Measurements from ENCODE around the gene BBS12. TPM values are rescaled to one million over a fixed set of nuclear protein-coding genes. Genes with fewer than 3 reads are reported as not detected.

BBS12 gene
- polyA plus RNA-seq (2012; ENCODE audit: low read depth, missing spikeins), result 0.37 TPM

GRCh38 chr4:122732329-122733026 lies at the start of gene BBS12:
BBS12 (plus strand) TSS chr4:122732704; CDS start chr4:122741893, 9,189 bp downstream.
- peak; percentile 81 for DNase-seq (ENCODE audit: insufficient read length, low spot score)
- FAIRE-seq, result peak; percentile 92
- TF ChIP-seq POLR2A (IDR thresholded peaks at IDR 0.05; ENCODE audit: low read depth, low read length), result no peak
- no peak for TF ChIP-seq PAX5 (IDR thresholded peaks at IDR 0.05; ENCODE audit: insufficient read depth, low read length, severe bottlenecking)
- no peak for TF ChIP-seq TAF1 (IDR thresholded peaks at IDR 0.05; ENCODE audit: low read depth, low read length)
- TF ChIP-seq SPI1 (IDR thresholded peaks at IDR 0.05; ENCODE audit: low read depth, low read length), result 0 out of 2 replicates have a peak, but pooled peaks have one; percentile 10
- no peak for TF ChIP-seq POLR2AphosphoS5 (IDR thresholded peaks at IDR 0.05; ENCODE audit: low read depth, low read length)
- no peak for TF ChIP-seq POU2F2 (IDR thresholded peaks at IDR 0.05; ENCODE audit: low read depth, low read length)

- DNase-seq (ENCODE audit: insufficient read length, low spot score) (no peak), FAIRE-seq (no peak)
- no peak for TF ChIP-seq POLR2AphosphoS5 (IDR thresholded peaks at IDR 0.05; ENCODE audit: low read depth, low read length)
- TF ChIP-seq POLR2A (IDR thresholded peaks at IDR 0.05; ENCODE audit: low read depth, low read length), result no peak
- TF ChIP-seq PAX5 (IDR thresholded peaks at IDR 0.05; ENCODE audit: insufficient read depth, low read length, severe bottlenecking), result no peak
- no peak for TF ChIP-seq TAF1 (IDR thresholded peaks at IDR 0.05; ENCODE audit: low read depth, low read length)
- TF ChIP-seq POU2F2 (IDR thresholded peaks at IDR 0.05; ENCODE audit: low read depth, low read length), result no peak
- no peak for TF ChIP-seq SPI1 (IDR thresholded peaks at IDR 0.05; ENCODE audit: low read depth, low read length)
These were observed 45.8 kb upstream of the BBS12 start for GRCh38 chr4:122686691-122687090.

- DNase-seq (ENCODE audit: insufficient read length, low spot score) (no peak), FAIRE-seq (peak; percentile 74)
- TF ChIP-seq POLR2A (IDR thresholded peaks at IDR 0.05; ENCODE audit: low read depth, low read length), result no peak
- no peak for TF ChIP-seq POU2F2 (IDR thresholded peaks at IDR 0.05; ENCODE audit: low read depth, low read length)
- no peak for TF ChIP-seq POLR2AphosphoS5 (IDR thresholded peaks at IDR 0.05; ENCODE audit: low read depth, low read length)
- no peak for TF ChIP-seq TAF1 (IDR thresholded peaks at IDR 0.05; ENCODE audit: low read depth, low read length)
- peak; percentile 85 for TF ChIP-seq SPI1 (IDR thresholded peaks at IDR 0.05; ENCODE audit: low read depth, low read length)
- TF ChIP-seq PAX5 (IDR thresholded peaks at IDR 0.05; ENCODE audit: insufficient read depth, low read length, severe bottlenecking), result no peak
These were observed 44.9 kb upstream of the BBS12 start for GRCh38 chr4:122687531-122688061.

- FAIRE-seq (peak; percentile 74), DNase-seq (ENCODE audit: insufficient read length, low spot score) (no peak)
- TF ChIP-seq TAF1 (IDR thresholded peaks at IDR 0.05; ENCODE audit: low read depth, low read length), result no peak
- TF ChIP-seq POLR2AphosphoS5 (IDR thresholded peaks at IDR 0.05; ENCODE audit: low read depth, low read length), result no peak
- no peak for TF ChIP-seq PAX5 (IDR thresholded peaks at IDR 0.05; ENCODE audit: insufficient read depth, low read length, severe bottlenecking)
- no peak for TF ChIP-seq POLR2A (IDR thresholded peaks at IDR 0.05; ENCODE audit: low read depth, low read length)
- no peak for TF ChIP-seq POU2F2 (IDR thresholded peaks at IDR 0.05; ENCODE audit: low read depth, low read length)
- no peak for TF ChIP-seq SPI1 (IDR thresholded peaks at IDR 0.05; ENCODE audit: low read depth, low read length)
These were observed 43.9 kb upstream of the BBS12 start for GRCh38 chr4:122688529-122689140.

GRCh38 chr4:122689972-122690371 lies 42.5 kb upstream of the BBS12 start:
- no peak for DNase-seq (ENCODE audit: insufficient read length, low spot score)
- FAIRE-seq, result peak; percentile 83
- TF ChIP-seq SPI1 (IDR thresholded peaks at IDR 0.05; ENCODE audit: low read depth, low read length), result peak; percentile 17; the same call in 1 of the 2 replicates
- no peak for TF ChIP-seq POLR2AphosphoS5 (IDR thresholded peaks at IDR 0.05; ENCODE audit: low read depth, low read length)

- FAIRE-seq (no peak), DNase-seq (ENCODE audit: insufficient read length, low spot score) (no peak)
- TF ChIP-seq TAF1 (IDR thresholded peaks at IDR 0.05; ENCODE audit: low read depth, low read length) (no peak), POU2F2 (IDR thresholded peaks at IDR 0.05; ENCODE audit: low read depth, low read length) (no peak), POLR2AphosphoS5 (IDR thresholded peaks at IDR 0.05; ENCODE audit: low read depth, low read length) (no peak), SPI1 (IDR thresholded peaks at IDR 0.05; ENCODE audit: low read depth, low read length) (no peak), PAX5 (IDR thresholded peaks at IDR 0.05; ENCODE audit: insufficient read depth, low read length, severe bottlenecking) (no peak), POLR2A (IDR thresholded peaks at IDR 0.05; ENCODE audit: low read depth, low read length) (no peak)
These were observed 40.5 kb upstream of the BBS12 start for GRCh38 chr4:122691988-122692387.

- TF ChIP-seq PAX5 (IDR thresholded peaks at IDR 0.05; ENCODE audit: insufficient read depth, low read length, severe bottlenecking), result no peak
- TF ChIP-seq SPI1 (IDR thresholded peaks at IDR 0.05; ENCODE audit: low read depth, low read length), result no peak
- no peak for TF ChIP-seq POU2F2 (IDR thresholded peaks at IDR 0.05; ENCODE audit: low read depth, low read length)
- no peak for TF ChIP-seq POLR2AphosphoS5 (IDR thresholded peaks at IDR 0.05; ENCODE audit: low read depth, low read length)
- no peak for TF ChIP-seq TAF1 (IDR thresholded peaks at IDR 0.05; ENCODE audit: low read depth, low read length)
- TF ChIP-seq POLR2A (IDR thresholded peaks at IDR 0.05; ENCODE audit: low read depth, low read length), result no peak
- no peak for DNase-seq (ENCODE audit: insufficient read length, low spot score)
- FAIRE-seq, result no peak
These were observed 39.6 kb upstream of the BBS12 start for GRCh38 chr4:122692641-122693520.

- FAIRE-seq (no peak), DNase-seq (ENCODE audit: insufficient read length, low spot score) (no peak)
- TF ChIP-seq SPI1 (IDR thresholded peaks at IDR 0.05; ENCODE audit: low read depth, low read length) (no peak), POLR2AphosphoS5 (IDR thresholded peaks at IDR 0.05; ENCODE audit: low read depth, low read length) (no peak), POU2F2 (IDR thresholded peaks at IDR 0.05; ENCODE audit: low read depth, low read length) (no peak), POLR2A (IDR thresholded peaks at IDR 0.05; ENCODE audit: low read depth, low read length) (no peak), PAX5 (IDR thresholded peaks at IDR 0.05; ENCODE audit: insufficient read depth, low read length, severe bottlenecking) (no peak), TAF1 (IDR thresholded peaks at IDR 0.05; ENCODE audit: low read depth, low read length) (no peak)
These were observed 37.3 kb upstream of the BBS12 start for GRCh38 chr4:122695226-122695625.

Measured in GM12891 (cell line).